Liver (tissue), 9 donors: Measurements from ENCODE around the gene ITIH4. TPM values are rescaled to one million over a fixed set of nuclear protein-coding genes. Genes with fewer than 3 reads are reported as not detected.

Experiments used
- DNase-seq: peaks from one replicate; pipeline ENCODE4 v3.0.0-alpha.2; 2017; ENCODE audit warnings: low spot score
- H3K27ac ChIP-seq, 2 donors: one replicate each; pipeline ENCODE4 v1.7.0; 2013; ENCODE audit warnings: inconsistent platforms in 2 of 2, low read length in 2 of 2, control low read depth in 1 of 2, low read depth in 1 of 2, mild to moderate bottlenecking in 1 of 2
- H3K27me3 ChIP-seq, 4 donors: one replicate each; pipeline versions ENCODE4 v1.6.1 to v1.7.0; 2013; ENCODE audit warnings: low read length in 3 of 4, inconsistent platforms in 1 of 4, mild to moderate bottlenecking in 1 of 4, moderate library complexity in 1 of 4; ENCODE audit not compliant: control insufficient read depth in 4 of 4, insufficient read depth in 4 of 4
- H3K36me3 ChIP-seq, 4 donors: one replicate each; pipeline versions ENCODE4 v1.6.1 to v1.7.0; 2013; ENCODE audit warnings: low read length in 3 of 4, mild to moderate bottlenecking in 3 of 4, low read depth in 1 of 4, moderate library complexity in 1 of 4; ENCODE audit not compliant: control insufficient read depth in 4 of 4, insufficient read depth in 3 of 4
- H3K4me1 ChIP-seq, 4 donors: one replicate each; pipeline versions ENCODE4 v1.6.1 to v1.7.0; 2013; ENCODE audit warnings: low read length in 3 of 4, mild to moderate bottlenecking in 3 of 4, moderate library complexity in 1 of 4; ENCODE audit not compliant: control insufficient read depth in 4 of 4, insufficient read depth in 4 of 4
- H3K4me3 ChIP-seq, 3 donors: one replicate each; pipeline versions ENCODE4 v1.6.1 to v1.7.0; 2013; ENCODE audit warnings: low read length in 3 of 3, control low read depth in 1 of 3, low read depth in 1 of 3, mild to moderate bottlenecking in 1 of 3
- H3K9ac ChIP-seq, 2 donors: one replicate each; pipeline ENCODE4 v1.7.0; 2013; ENCODE audit warnings: low read length in 2 of 2, mild to moderate bottlenecking in 2 of 2, moderate library complexity in 2 of 2, control low read depth in 1 of 2, low read depth in 1 of 2
- H3K9me3 ChIP-seq, 4 donors: one replicate each; pipeline versions ENCODE4 v1.6.1 to v1.7.0; 2013; ENCODE audit warnings: low read length in 3 of 4; ENCODE audit not compliant: control insufficient read depth in 4 of 4
- ATF3 ChIP-seq: IDR thresholded peaks from 2 replicates; pipeline ENCODE4 v1.6.1; 2016; ENCODE audit warnings: antibody characterized with exemption
- CTCF ChIP-seq: fragments of 150-350 bp; IDR thresholded peaks from 2 replicates; pipeline ENCODE4 v1.5.1; 2017; ENCODE audit warnings: improper control_type of control experiment, low read depth, low read length; ENCODE audit not compliant: missing input control
- EGR1 ChIP-seq, 2 donors: IDR thresholded peaks; 2 replicates each; pipeline ENCODE4 v1.6.1; 2016 to 2018; ENCODE audit warnings: antibody characterized with exemption in 2 of 2, low read depth in 2 of 2
- FOXA1 ChIP-seq: IDR thresholded peaks from 2 replicates; pipeline ENCODE4 v1.6.1; 2016; ENCODE audit warnings: antibody characterized with exemption
- FOXA2 ChIP-seq: IDR thresholded peaks from 2 replicates; pipeline ENCODE4 v1.6.1; 2016; ENCODE audit warnings: antibody characterized with exemption
- GABPA ChIP-seq, 2 donors: IDR thresholded peaks in 1 of 2; conservative IDR thresholded peaks in 1 of 2; 2 replicates each; pipeline ENCODE4 v1.6.1; 2016; ENCODE audit warnings: antibody characterized with exemption in 2 of 2, mild to moderate bottlenecking in 1 of 2, moderate library complexity in 1 of 2
- HNF4A ChIP-seq, 2 donors: conservative IDR thresholded peaks; 2 replicates each; pipeline ENCODE4 v1.6.1; 2016; ENCODE audit warnings: antibody characterized with exemption in 2 of 2, mild to moderate bottlenecking in 2 of 2
- HNF4G ChIP-seq: IDR thresholded peaks from 2 replicates; pipeline ENCODE4 v1.6.1; 2016; ENCODE audit warnings: antibody characterized with exemption
- JUND ChIP-seq, 2 donors: IDR thresholded peaks; 2 replicates each; pipeline ENCODE4 v1.6.1; 2016; ENCODE audit warnings: antibody characterized with exemption in 2 of 2
- MAX ChIP-seq: IDR thresholded peaks from 2 replicates; pipeline ENCODE4 v1.6.1; 2016; ENCODE audit warnings: antibody characterized with exemption
- NR2F2 ChIP-seq: IDR thresholded peaks from 2 replicates; pipeline ENCODE4 v1.6.1; 2016; ENCODE audit warnings: antibody characterized with exemption
- RAD21 ChIP-seq, 2 donors: IDR thresholded peaks; 2 replicates each; pipeline ENCODE4 v1.6.1; 2016; ENCODE audit warnings: antibody characterized with exemption in 2 of 2, mild to moderate bottlenecking in 2 of 2
- REST ChIP-seq: IDR thresholded peaks from 2 replicates; pipeline ENCODE4 v1.6.1; 2016; ENCODE audit warnings: antibody characterized with exemption, mild to moderate bottlenecking
- RXRA ChIP-seq, 2 donors: IDR thresholded peaks; 2 replicates each; pipeline ENCODE4 v1.6.1; 2017 to 2018; ENCODE audit warnings: antibody characterized with exemption in 2 of 2, mild to moderate bottlenecking in 1 of 2
- SP1 ChIP-seq: IDR thresholded peaks from 2 replicates; pipeline ENCODE4 v1.6.1; 2018; ENCODE audit warnings: antibody characterized with exemption, mild to moderate bottlenecking
- TAF1 ChIP-seq: conservative IDR thresholded peaks from 2 replicates; pipeline ENCODE4 v1.6.1; 2016; ENCODE audit warnings: antibody characterized with exemption, mild to moderate bottlenecking
- YY1 ChIP-seq: IDR thresholded peaks from 2 replicates; pipeline ENCODE4 v1.6.1; 2016; ENCODE audit warnings: antibody characterized with exemption, mild to moderate bottlenecking
- ZBTB33 ChIP-seq: IDR thresholded peaks from 2 replicates; pipeline ENCODE4 v1.6.1; 2016; ENCODE audit warnings: antibody characterized with exemption
- WGBS: extraction: QIAGEN DNeasy Blood & Tissue Kit; methylation state at CpG from one replicate; pipeline ENCODE4 v1.1.7; 2013; 5-methylcytosine and 5-hydroxymethylcytosine counted together
- polyA plus RNA-seq, 2 donors: library from polyadenylated mRNA; stranded (reverse) in 1 of 2; unstranded in 1 of 2; fragments of 200-250 nt in 1 of 2; fragments of >200 nt in 1 of 2; fragmentation: Nextera tagmentation in 1 of 2; extraction: Ambion mirVana in 1 of 2; gene quantifications; one replicate each; pipeline versions ENCODE4 v1.2.1 to v1.2.3, GENCODE V29; 2013 to 2015
- total RNA-seq, 2 donors: library from RNA; depleted of rRNA; stranded (reverse); fragments of >200 nt; gene quantifications; one replicate each; pipeline ENCODE4 v1.2.3, GENCODE V29; 2014
- donor health status: healthy.
- donor health status: healthy.
- donor health status: healthy.
- donor health status: healthy.
- donor health status: healthy.

ITIH4 gene
- total and polyA plus RNA-seq, 4 donors: 447 to 3,354 (median 2,410) TPM

- peaks cover 9 to 80% (median 60%) of the 10 kb centered on the region in 4 donors for H3K4me1 ChIP-seq
- H3K4me3 ChIP-seq: no peak overlapping the region
- H3K9me3 ChIP-seq: no peaks in the 10 kb centered on the region
- H3K9ac ChIP-seq: peak overlapping the region in 1 of 2 donors; percentile 78
- DNase-seq: peak; percentile 32
- H3K27me3 ChIP-seq: no peaks in the 10 kb centered on the region
- WGBS: 28% methylated on average over 8 of the region's 8 CpGs
- peak; percentile 68 for TF ChIP-seq TAF1
- no peak for TF ChIP-seq RXRA (IDR thresholded peaks at IDR 0.05)
- peak in 1 of 2 donors; percentile 7 for TF ChIP-seq RAD21 (IDR thresholded peaks at IDR 0.05)
- TF ChIP-seq HNF4A (conservative IDR thresholded peaks at IDR 0.05): no peak
- no peak for TF ChIP-seq ZBTB33
- TF ChIP-seq EGR1 (IDR thresholded peaks at IDR 0.05; ENCODE audit: low read depth in 2 of 2): no peak
- peak overlapping the region; percentile 92 to 99 for H3K27ac ChIP-seq
- H3K36me3 ChIP-seq: peaks cover 0 to 7% (median 3%) of the 10 kb centered on the region in 4 donors
Measured at GRCh38 chr3:52775877-52776276, 54.6 kb downstream of the ITIH4 start.

- peaks cover 5 to 74% (median 54%) of the 10 kb centered on the region in 4 donors for H3K4me1 ChIP-seq
- H3K27ac ChIP-seq: peak overlapping the region; percentile 92 to 99
- H3K9ac ChIP-seq: peak overlapping the region in 1 of 2 donors; percentile 78
- H3K4me3 ChIP-seq: peak overlapping the region in 2 of 3 donors; percentile 43 to 63
- peak; percentile 93 for TF ChIP-seq HNF4G
- peak; percentile 98 to 99 for TF ChIP-seq RXRA (IDR thresholded peaks at IDR 0.05)
- TF ChIP-seq EGR1 (IDR thresholded peaks at IDR 0.05; ENCODE audit: low read depth in 2 of 2): peak in 1 of 2 donors; percentile 83
- peak; percentile 80 for TF ChIP-seq NR2F2
- no peak for TF ChIP-seq TAF1
- TF ChIP-seq FOXA2: peak; percentile 83
- TF ChIP-seq ATF3: peak; percentile 43
- peak; percentile 82 for TF ChIP-seq YY1
- TF ChIP-seq SP1: peak; percentile 96
- TF ChIP-seq RAD21 (IDR thresholded peaks at IDR 0.05): peak; percentile 26 to 52
- TF ChIP-seq ZBTB33: peak; percentile 84
- TF ChIP-seq HNF4A (conservative IDR thresholded peaks at IDR 0.05): peak; percentile 97 to 99
- no peak for TF ChIP-seq CTCF
- TF ChIP-seq REST: peak; percentile 65
- peak in 1 of 2 donors; percentile 46 for TF ChIP-seq GABPA (IDR thresholded peaks at IDR 0.05 in 1 of 2, conservative IDR thresholded peaks at IDR 0.05 in 1 of 2)
- peak; percentile 58 to 76 for TF ChIP-seq JUND (IDR thresholded peaks at IDR 0.05)
- peak; percentile 92 for TF ChIP-seq MAX
- peak; percentile 68 for TF ChIP-seq FOXA1
- H3K27me3 ChIP-seq: no peaks in the 10 kb centered on the region
- WGBS: 25% methylated on average over 6 of the region's 6 CpGs
- peaks cover 0 to 4% (median under 1%) of the 10 kb centered on the region in 4 donors for H3K36me3 ChIP-seq
- peak; percentile 71 for DNase-seq
- H3K9me3 ChIP-seq: no peaks in the 10 kb centered on the region
Measured at GRCh38 chr3:52774901-52775864, 55.3 kb downstream of the ITIH4 start.
